Kidney glomerular epithelial cell (primary cell): Measurements from ENCODE around the gene SKIDA1.
"Not testable (repeated sequence)": the region's sequence is repeated elsewhere in the genome, so short reads cannot be mapped to it uniquely, and the experiment has no call there.

Experiments used
- DNase-seq: peaks from one replicate; lab custom pipeline; 2025; lab: John Stamatoyannopoulos, UW

The SKIDA1 gene

GRCh38 chr10:21525367-21526187 lies at the start of gene SKIDA1:
Gene SKIDA1, minus strand, starts transcription at chr10:21525682. Its CDS starts 7,860 bp downstream, at chr10:21517822.
- DNase-seq = peak; percentile 77

- not testable (repeated sequence) for DNase-seq
Measured at GRCh38 chr10:21574514-21574913, 49.0 kb upstream of the SKIDA1 start.

GRCh38 chr10:21572578-21572977 lies 47.1 kb upstream of the SKIDA1 start:
- no peak for DNase-seq

- DNase-seq = no peak
Measured at GRCh38 chr10:21570761-21571521, 45.5 kb upstream of the SKIDA1 start.

GRCh38 chr10:21558984-21559383 lies 33.5 kb upstream of the SKIDA1 start:
- not testable (repeated sequence) for DNase-seq

GRCh38 chr10:21556527-21556926 lies 31.0 kb upstream of the SKIDA1 start:
- DNase-seq = no peak

GRCh38 chr10:21552638-21553037 lies 27.2 kb upstream of the SKIDA1 start:
- no peak for DNase-seq

GRCh38 chr10:21547246-21547645 lies 21.8 kb upstream of the SKIDA1 start:
- DNase-seq = no peak

GRCh38 chr10:21540701-21541100 lies 15.2 kb upstream of the SKIDA1 start:
- DNase-seq = not testable (repeated sequence)

- DNase-seq = no peak
Measured at GRCh38 chr10:21536874-21537273, 11.4 kb upstream of the SKIDA1 start.

- DNase-seq = not testable (repeated sequence)
Measured at GRCh38 chr10:21535976-21536375, 10.5 kb upstream of the SKIDA1 start.

GRCh38 chr10:21535494-21535965 lies 10.0 kb upstream of the SKIDA1 start:
- DNase-seq = no peak

- DNase-seq = peak; percentile 29
Measured at GRCh38 chr10:21534604-21535493, 9.4 kb upstream of the SKIDA1 start.

GRCh38 chr10:21534280-21534586 lies 8.8 kb upstream of the SKIDA1 start:
- no peak for DNase-seq

GRCh38 chr10:21533467-21534279 lies 8.2 kb upstream of the SKIDA1 start, which contains the start of gene MLLT10:
Gene MLLT10, plus strand, starts transcription at chr10:21534232. Its CDS starts 413 bp downstream, at chr10:21534645.
- peak; percentile 87 for DNase-seq

GRCh38 chr10:21532694-21533466 lies 7.4 kb upstream of the SKIDA1 start:
- no peak for DNase-seq

GRCh38 chr10:21531164-21531563 lies 5.7 kb upstream of the SKIDA1 start:
- peak; percentile 51 for DNase-seq

- no peak for DNase-seq
Measured at GRCh38 chr10:21530641-21531040, 5.2 kb upstream of the SKIDA1 start.

GRCh38 chr10:21530168-21530567 lies 4.7 kb upstream of the SKIDA1 start:
- DNase-seq = no peak
